Measurements from ENCODE around the gene MYLK4. TPM values are rescaled to one million over a fixed set of nuclear protein-coding genes. Genes with fewer than 3 reads are reported as not detected.

Gene MYLK4
- total and polyA plus RNA-seq, 2 of the 13 experiments (the other 11 are each of a cell fraction or from before 2014, with no cell fraction given): 0.26 to 0.29 TPM

DNA sequence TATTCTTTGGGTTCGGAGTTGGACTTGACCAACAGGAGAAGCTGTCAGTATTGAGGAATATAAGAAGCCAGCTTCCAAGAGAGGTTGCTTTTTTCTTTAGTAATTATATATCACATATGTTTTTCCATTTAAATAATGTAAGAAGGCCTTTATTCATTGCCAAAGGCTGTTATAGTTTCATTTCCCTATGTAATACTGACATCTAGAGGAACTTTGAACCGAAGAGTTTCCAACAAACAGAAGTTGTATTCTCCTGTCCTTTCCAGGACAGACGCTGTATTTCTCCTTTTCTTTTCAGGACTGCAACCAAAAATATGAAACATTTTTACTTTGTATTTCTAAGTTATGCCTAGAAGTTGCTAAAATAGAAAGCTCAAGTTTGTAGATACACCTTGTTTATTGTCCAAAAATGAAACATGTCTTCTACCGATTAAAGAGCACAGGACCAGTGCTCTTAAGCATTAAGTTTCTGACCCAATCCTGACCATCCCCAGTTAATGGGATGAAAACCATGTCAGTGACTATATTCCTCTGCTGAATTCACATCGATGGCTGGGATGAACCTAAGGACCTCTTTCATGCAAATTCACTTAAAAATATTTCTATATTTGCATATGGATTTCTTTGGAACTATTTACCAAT is 55.1 kb downstream of the MYLK4 start:
- Histone ChIP-seq H3K27me3 (ENCODE audit: control insufficient read depth in 1 of 2, insufficient read depth in 2 of 2, low read length in 2 of 2) (peaks cover 0 to 20% of the 10 kb centered on the region in 2 experiments; a peak in 2 of 5 replicates), H3K36me3 (replicated peaks in 1 of 2; ENCODE audit: control insufficient read depth in 1 of 2, insufficient read depth in 2 of 2, low read length in 2 of 2) (no peaks in the 10 kb centered on the region), H2AFZ (ENCODE audit: low read length) (no peak overlapping the region), H3K4me3 (replicated peaks in 1 of 3; ENCODE audit: insufficient read depth in 1 of 3, low read depth in 2 of 3, low read length in 3 of 3) (no peak overlapping the region), H3K27ac (ENCODE audit: extremely low read length, insufficient read depth, low read length) (no peak overlapping the region), H3K4me2 (ENCODE audit: low read depth, low read length) (no peak overlapping the region), H4K20me1 (ENCODE audit: insufficient read depth, low read length) (no peaks in the 10 kb centered on the region), H3K9me3 (ENCODE audit: low read length) (no peaks in the 10 kb centered on the region), H3K9ac (ENCODE audit: insufficient read depth, low read depth, low read length) (no peak overlapping the region), H3K79me2 (ENCODE audit: insufficient read depth, low read length) (no peaks in the 10 kb centered on the region), H3K4me1 (ENCODE audit: insufficient read depth, low read length) (peaks cover 13% of the 10 kb centered on the region)
- BruUV-seq (replicated peaks): no TSS peak
- WGBS (ENCODE audit: low lambda C conversion rate): 9% methylated on average over 5 of the region's 5 CpGs
- in situ Hi-C loops (cut with HindIII; ENCODE audit: extremely low pct_ligation_motif_present, low pct_unique_long_range_greater_than_20kb): no loop called here
- intact Hi-C loops (cut with micrococcal nuclease; ENCODE audit: unreplicated experiment): loop anchor here (5.0 to 10.0 kb wide), 2 partner anchors 61 to 1098 kb away; no protein-coding TSS in a partner anchor
- CTCF ChIA-PET (ENCODE audit: low intra/inter-chr PET ratio, low total read pairs): interaction anchor here (1.5 to 1.6 kb wide), 2 partner anchors 99 to 1091 kb away, joined by 3 read pairs; no protein-coding TSS in a partner anchor
- ATAC-seq (peak; percentile 72), FAIRE-seq (peak; percentile 53), DNase-seq (ENCODE audit: low spot score) (peak; percentile 27)
- POLR2A ChIA-PET: no interaction called here
- TF ChIP-seq ZBTB7A (CRISPR knock-in tag; IDR thresholded peaks at IDR 0.05) (no peak), SAP130 (CRISPR knock-in tag; IDR thresholded peaks at IDR 0.05; ENCODE audit: low read depth) (no peak), ZBED4 (CRISPR knock-in tag; IDR thresholded peaks at IDR 0.05; ENCODE audit: borderline replicate concordance) (0 out of 2 replicates have a peak, but pooled peaks have one; percentile 26), CTCF (CRISPR knock-in tag; IDR thresholded peaks at IDR 0.05) (peak; percentile 75), ZNF773 (CRISPR knock-in tag; IDR thresholded peaks at IDR 0.05; ENCODE audit: borderline replicate concordance) (no peak), STAG1 (CRISPR knock-in tag; IDR thresholded peaks at IDR 0.05) (peak; percentile 79), GATAD2A (CRISPR knock-in tag; IDR thresholded peaks at IDR 0.05) (peak; percentile 36; the same call in 1 of the 2 replicates), RAD21 (CRISPR knock-in tag; IDR thresholded peaks at IDR 0.05) (peak; percentile 41; the same call in 1 of the 2 replicates), SMC3 (IDR thresholded peaks at IDR 0.05; ENCODE audit: low read length) (peak; percentile 60), ZBTB3 (CRISPR knock-in tag; IDR thresholded peaks at IDR 0.05; ENCODE audit: borderline replicate concordance, low read depth) (0 out of 2 replicates have a peak, but pooled peaks have one; percentile 36), CREB1 (IDR thresholded peaks at IDR 0.05) (no peak), CREB1 (CRISPR knock-in tag; IDR thresholded peaks at IDR 0.05) (0 out of 2 replicates have a peak, but pooled peaks have one; percentile 13)
- TF ChIP-seq, protein P1, sequence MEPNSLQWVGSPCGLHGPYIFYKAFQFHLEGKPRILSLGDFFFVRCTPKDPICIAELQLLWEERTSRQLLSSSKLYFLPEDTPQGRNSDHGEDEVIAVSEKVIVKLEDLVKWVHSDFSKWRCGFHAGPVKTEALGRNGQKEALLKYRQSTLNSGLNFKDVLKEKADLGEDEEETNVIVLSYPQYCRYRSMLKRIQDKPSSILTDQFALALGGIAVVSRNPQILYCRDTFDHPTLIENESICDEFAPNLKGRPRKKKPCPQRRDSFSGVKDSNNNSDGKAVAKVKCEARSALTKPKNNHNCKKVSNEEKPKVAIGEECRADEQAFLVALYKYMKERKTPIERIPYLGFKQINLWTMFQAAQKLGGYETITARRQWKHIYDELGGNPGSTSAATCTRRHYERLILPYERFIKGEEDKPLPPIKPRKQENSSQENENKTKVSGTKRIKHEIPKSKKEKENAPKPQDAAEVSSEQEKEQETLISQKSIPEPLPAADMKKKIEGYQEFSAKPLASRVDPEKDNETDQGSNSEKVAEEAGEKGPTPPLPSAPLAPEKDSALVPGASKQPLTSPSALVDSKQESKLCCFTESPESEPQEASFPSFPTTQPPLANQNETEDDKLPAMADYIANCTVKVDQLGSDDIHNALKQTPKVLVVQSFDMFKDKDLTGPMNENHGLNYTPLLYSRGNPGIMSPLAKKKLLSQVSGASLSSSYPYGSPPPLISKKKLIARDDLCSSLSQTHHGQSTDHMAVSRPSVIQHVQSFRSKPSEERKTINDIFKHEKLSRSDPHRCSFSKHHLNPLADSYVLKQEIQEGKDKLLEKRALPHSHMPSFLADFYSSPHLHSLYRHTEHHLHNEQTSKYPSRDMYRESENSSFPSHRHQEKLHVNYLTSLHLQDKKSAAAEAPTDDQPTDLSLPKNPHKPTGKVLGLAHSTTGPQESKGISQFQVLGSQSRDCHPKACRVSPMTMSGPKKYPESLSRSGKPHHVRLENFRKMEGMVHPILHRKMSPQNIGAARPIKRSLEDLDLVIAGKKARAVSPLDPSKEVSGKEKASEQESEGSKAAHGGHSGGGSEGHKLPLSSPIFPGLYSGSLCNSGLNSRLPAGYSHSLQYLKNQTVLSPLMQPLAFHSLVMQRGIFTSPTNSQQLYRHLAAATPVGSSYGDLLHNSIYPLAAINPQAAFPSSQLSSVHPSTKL (CRISPR knock-in tag; IDR thresholded peaks at IDR 0.05): 0 out of 2 replicates have a peak, but pooled peaks have one; percentile 34

Data from HepG2 (cell line).